GM12874 (cell line): ENCODE data around the gene MYO10.

Experiments used
- CTCF ChIP-seq: IDR thresholded peaks from 2 replicates; pipeline ENCODE4 v1.5.1; 2011; ENCODE audit warnings: low read depth, mild to moderate bottlenecking, control low read depth, low read length, moderate library complexity; ENCODE audit not compliant: insufficient read depth

Gene MYO10

DNA sequence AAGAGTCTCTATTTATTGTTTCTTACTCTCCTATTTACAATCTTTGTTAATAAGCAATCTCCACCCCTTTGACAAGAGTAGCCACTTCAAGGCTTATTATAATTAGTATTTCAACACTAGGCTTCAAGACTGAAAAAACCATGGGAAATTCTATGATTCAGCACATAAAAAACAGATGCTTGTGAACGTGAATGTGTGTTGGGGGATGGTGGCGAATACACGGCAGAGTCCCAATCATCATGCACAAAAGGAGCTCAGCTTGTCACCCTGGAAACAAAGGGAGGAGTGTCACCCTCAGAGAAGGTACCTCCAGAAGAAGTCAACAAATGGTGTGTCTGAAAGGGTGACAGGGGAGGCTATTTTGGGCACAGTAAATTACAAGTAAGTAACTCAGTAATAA, 162.1 kb downstream of the MYO10 start:
- TF ChIP-seq CTCF, result no peak

- TF ChIP-seq CTCF, result no peak
Observed at GRCh38 chr5:16772556-16772955, 163.5 kb downstream of the MYO10 start.

- TF ChIP-seq CTCF, result no peak
Observed at GRCh38 chr5:16768184-16768583, 167.9 kb downstream of the MYO10 start.

DNA sequence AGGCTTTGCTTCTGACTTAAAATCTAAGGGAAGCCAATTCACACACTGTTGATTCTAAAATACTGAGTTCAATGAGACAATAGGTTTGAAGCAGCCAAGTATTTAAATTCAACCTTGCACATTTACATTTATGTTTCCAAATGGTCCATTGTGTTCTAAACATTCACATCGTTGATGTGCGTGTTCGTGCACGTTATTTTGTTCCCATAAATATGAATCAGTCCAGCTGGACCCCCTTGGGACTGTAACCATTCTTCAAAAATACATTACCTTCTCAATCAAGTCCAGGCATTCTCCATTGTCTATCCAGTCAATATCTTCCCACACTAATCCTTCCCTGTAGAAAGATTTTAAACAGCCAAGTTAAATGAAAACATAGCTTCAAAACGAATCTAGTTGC, 172.9 kb downstream of the MYO10 start:
- TF ChIP-seq CTCF, result no peak

GRCh38 chr5:16759147-16759773, 176.8 kb downstream of the MYO10 start:
- TF ChIP-seq CTCF, result no peak

- TF ChIP-seq CTCF, result no peak
Observed at GRCh38 chr5:16757989-16758501, 178.0 kb downstream of the MYO10 start.

GRCh38 chr5:16757146-16757545, 178.9 kb downstream of the MYO10 start:
- TF ChIP-seq CTCF, result no peak
